Islet precursor cell (in vitro differentiated cells): ENCODE data around the gene TIMP2.
"Not testable (repeated sequence)": the region's sequence is repeated elsewhere in the genome, so short reads cannot be mapped to it uniquely, and the experiment has no call there.

Experiments
- DNase-seq: peaks from one replicate; pipeline ENCODE4 v3.0.0-alpha.2; 2018

The TIMP2 gene, protein sequence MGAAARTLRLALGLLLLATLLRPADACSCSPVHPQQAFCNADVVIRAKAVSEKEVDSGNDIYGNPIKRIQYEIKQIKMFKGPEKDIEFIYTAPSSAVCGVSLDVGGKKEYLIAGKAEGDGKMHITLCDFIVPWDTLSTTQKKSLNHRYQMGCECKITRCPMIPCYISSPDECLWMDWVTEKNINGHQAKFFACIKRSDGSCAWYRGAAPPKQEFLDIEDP

DNA sequence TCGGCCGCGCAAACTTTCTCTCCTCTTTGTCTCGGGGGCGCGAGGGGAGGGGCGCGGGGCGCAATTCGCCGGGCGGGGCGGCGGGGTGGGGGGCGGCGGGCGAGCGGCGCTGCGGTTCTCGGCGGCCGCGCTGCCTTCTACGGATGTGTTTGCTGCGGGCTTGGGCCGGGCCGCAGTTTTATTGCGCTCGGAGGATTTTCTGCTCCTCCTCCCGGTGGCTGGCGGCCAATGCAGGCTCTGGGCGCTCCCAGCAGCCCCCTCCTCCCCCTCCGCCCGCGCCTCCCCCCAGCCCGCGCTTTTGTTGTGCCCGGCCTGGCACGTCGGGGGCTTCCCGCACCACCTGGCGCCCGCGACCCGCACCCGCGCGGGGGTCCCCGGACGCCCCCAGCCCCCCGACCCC, at the start of gene TIMP2:
Gene TIMP2, minus strand, starts transcription at position 154 of the 400 bp plus-strand sequence. CDS start 299 bp downstream, outside the sequence.
- peak; percentile 95 for DNase-seq

DNA sequence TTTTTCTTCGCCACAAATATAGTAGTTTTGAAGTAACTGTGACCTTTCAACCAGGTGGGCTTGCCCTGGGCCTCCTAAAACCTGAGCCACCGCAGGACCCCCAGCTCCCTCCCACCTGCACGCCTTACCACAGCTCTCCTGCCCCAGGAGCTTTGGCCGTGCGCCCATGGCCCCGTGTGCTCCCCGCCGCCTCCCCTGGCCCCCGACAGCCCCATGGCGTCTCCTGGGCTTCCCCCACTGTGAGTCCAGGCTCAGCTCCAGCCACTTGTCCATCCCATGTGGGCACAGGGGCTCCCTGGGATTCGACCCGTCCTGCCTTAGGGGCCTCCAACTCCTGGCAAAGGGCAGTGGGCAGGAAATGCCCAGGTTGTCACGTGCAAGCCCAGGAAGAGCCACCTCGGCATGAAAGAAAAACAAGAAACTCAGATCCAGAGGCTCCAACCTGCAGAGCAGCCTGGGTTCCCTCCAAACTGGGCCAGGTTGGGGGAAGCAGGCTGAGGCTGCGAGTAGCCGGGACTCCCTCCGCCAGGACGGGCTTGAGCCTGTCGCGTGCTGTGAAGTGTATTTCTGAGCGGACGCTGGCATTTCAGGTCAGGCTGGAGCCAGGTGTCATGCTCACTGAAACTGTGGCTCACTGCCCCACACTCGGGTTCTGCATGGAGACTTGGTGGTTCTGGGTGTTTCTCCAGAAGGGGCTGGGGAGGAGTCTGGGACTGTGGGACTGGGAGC, 48.8 kb upstream of the TIMP2 start:
- no peak for DNase-seq

DNA sequence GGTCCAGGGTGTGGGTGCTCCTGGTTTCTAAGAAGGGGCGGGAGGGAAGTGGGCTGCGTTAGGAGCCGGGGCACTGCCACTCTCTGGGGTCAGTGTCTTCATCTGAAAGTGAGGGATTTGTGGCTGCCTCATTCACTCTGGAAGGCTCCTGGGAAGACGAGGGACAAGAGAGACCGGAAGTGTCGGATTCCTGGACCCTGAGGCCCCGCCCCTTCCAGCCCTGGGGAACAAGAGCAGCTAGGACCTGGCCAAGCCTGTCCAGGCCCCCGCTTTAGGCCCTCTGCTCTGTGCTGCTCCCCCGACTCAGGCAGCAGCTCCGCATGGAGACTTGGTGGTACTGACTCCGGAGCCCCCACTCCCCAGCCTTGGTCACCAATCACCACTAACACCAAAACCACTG, 48.0 kb upstream of the TIMP2 start:
- peak; percentile 92 for DNase-seq

DNA sequence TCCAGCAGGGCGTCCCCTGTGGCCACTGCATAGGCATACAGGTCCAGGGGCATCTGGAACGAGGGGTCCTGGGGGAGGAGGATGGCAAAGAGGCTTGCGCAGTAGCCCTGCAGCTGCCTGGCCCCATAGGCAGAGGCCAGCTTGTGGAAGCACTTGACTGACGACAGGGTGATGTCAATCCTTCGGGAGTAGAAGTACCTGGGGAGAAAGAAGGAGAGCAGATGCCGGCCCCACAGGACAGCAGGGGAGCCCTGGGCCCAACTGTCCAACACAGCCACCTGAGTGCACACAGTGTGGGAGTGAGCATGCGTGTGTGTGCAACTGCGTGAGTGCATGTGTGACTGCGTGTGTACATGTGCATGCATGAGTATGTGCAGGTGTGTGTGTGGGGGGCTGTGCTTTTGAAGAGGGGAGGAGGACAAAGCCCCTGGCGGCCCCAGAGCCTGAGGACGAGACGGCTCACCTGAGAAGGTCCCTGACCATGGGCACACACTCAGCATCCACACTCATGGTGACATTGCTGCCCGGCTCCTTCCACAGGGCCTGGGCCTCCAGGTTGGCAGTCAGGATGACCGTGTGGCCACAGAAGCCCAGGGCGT, 47.4 kb upstream of the TIMP2 start:
- DNase-seq, result no peak

DNA sequence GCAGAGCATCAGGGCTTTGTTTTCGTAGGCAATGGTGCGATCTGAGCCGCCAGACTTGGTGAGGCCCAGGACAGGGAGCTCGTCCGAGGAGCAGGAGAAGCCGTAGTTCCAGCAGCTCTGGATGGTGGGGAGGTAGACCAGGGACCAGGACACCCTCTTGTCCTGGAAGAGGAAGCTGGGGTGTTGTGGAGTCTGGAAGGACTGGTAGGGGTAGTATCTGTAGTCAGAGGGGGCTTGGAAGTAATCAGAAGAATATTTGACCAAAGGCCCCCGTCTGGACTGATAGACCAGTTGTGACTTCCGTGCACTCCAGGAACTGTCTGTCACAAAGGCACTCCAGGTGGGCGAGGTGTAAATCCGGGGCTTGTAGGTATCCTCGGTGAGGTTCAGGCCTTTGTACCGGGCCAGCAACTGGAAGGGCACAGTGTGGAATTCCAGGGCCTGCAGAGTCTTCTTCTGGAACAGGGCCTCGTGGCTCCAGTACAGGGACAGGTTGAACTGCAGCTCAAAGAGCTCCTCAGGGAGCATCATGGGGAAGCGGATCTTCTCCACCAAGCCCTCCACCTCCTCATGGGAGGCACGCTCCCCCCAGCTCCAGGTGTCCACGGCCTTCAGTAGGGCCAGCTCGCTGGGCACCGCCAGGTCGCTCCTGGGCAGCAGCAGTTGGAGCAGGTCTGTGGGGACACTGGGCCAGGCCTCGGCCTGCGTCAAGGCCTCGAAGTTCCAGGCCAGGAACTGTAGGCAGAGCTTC, 46.7 kb upstream of the TIMP2 start:
- DNase-seq, result no peak

DNA sequence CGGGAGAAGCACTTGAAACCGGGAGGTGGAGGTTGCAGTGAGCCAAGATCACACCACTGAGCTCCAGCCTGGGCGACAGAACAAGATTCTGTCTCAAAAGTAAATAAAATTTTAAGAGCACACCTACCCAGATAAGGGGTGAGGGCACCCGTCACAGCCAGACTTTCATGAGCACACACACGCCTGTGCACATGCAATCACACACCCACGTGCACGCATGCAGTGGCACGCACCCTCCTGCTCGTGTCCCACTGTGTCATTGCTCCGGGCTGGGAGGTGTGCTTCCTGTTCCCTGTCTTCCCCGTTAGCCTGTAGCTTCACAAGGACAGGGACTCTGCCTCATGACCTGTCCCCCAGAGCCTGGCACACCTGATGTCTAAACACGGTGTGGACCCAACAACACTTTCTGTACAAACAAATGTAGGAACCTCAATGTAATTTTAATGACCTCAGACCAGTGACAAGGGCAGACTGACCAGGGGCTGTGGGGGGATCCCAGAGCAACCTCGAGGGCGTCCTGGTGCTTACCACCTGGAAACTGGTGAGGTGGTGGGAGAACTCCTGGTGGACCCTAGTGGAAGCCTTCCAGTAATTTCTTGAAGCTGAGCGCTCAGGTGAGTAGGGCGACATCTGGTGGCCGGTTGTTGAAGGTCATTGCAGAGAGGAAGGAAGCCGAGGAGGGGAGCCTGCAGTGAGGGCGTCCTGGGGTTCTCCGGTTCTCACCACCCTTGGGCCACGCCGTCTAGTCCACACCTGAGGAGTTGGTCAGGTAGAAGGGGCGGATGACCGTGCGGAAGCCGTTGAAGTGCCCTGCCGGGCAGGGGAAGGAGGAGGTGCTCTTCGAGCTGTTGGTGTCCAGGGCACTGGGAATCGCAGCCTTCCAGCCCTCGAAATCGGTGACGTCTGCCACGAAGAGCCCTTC, 45.9 kb upstream of the TIMP2 start:
- DNase-seq, result peak; percentile 91

DNA sequence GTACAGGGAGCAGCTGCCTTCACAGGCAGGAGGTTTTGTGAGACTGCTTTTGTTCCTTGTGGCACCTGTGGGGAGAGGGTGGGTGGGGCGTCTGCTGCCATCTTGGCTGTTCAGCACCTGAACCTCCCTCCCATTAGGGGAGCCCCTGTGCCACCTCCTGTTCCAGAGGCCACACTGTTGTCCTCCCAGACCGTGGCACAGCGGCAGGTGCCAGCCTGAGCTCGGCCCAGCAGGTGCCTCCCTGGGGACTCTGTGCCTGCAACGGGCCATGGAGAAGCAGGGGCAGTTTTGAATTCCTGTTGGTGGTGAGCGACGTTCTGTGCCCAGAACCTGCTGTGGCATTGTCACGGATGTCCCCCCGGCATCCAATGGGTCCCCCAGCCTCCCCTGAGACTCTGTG, 44.7 kb upstream of the TIMP2 start:
- no peak for DNase-seq

DNA sequence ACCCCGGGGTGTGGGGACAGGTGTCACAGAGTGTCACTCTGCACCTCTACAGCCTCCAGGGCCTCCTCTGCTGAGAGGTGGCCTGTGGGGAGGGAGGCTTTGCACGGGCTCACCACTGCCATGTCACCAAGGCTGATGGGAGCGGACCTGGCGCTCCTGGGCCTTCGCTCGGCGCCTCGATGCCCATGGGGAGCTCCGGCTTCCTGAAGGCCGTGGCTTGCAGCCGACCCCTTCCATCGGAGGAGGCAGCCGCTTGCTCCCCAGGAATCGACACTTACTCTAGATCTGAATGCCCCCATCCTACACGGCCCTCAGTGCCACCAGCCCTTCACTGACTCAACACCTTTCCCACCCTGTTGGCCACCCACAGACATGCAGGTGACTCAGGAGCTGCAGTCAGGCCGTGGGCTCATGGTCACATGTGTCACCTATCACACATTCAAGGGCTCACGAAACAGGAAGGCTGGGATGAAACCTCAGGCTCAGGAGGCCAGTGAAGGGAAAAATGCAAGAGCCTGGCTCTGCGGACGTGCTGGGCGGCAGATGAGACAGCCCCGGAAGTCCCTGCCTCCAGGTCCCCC, 42.7 kb upstream of the TIMP2 start:
- DNase-seq, result peak; percentile 68

DNA sequence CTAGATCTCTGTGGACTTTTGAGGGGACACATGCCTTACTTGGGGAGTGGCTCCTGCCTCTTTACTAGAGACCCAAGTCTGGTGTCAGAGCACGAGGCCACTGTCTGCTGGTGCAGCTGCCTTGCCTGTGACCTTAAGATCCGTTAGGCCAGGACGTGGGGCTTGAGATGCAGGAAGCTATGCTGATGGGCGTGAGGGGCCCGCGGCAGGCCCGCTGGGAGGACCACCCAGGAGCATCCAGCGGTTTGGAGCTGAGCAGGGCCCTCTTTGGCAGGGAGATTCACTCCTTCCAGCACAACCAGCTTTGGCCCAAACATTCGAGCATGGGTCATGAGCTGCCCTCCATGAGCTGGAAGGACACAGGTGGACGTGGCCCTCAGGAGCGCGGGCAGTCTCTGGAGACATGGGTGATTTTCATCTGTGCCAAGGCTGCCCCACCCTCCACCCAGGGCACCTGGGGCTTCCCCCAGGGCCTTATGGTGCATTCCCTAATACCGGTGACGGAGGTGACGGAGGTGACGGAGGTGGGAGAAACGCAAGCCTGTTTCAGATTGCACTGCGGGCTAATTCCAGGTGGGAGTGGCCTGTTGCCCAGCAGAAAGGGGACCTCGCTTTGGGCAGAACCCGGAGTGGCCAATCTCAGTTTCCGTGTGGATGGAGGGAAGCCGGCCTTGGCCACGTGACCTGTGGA, 41.9 kb upstream of the TIMP2 start:
- no peak for DNase-seq

DNA sequence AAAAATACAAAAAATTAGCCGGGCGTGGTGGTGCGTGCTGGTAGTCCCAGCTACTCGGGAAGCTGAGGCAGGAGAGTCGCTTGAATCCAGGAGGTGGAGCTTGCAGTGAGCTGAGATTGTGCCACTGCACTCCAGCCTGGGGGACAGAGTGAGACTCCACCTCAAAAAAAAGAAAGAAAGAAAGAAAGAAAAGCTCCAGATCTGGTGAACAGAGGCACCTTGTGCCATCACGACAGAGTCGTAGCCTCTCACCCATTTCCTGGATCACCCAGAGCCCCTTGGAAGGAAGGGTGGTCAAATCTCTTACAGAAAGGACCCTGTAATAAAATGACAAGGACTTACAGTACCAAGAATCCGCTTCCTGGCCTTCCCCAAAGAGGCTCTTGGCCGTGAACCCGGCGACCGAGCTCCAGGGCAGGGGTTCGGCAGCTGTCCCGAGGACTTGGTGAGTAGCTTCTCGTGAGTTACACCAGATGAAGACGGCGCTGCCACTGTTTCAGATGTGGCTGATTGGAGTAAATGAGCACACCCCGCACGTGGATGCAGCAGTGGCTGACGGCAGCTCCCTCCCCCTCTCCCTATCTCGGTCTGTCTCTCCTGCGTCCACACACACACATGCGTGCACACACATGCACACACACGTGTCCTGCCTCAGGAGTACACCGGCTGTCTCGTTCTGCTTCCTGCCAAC, 41.1 kb upstream of the TIMP2 start:
- DNase-seq, result peak; percentile 57

DNA sequence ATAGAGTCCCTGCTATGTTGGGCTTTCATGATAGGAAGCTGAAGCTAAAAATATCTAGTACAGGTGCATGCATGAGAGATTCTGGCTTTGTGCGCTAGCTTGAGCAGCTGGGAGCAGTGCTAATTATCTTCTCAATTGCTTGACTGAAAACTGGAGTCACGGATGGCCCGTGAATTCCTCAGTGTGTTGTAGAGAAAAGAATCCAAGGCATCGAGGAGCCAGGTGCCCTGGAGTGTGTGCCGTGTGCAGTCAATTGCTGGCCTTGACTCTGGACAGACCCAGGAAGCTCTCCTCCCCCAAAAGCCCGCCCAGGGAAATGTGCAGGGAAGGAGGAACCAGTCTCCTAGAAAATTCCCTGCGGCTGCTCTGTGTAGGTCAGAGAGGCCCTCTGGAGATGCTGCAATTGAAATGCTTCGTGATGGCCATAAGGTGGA, 40.3 kb upstream of the TIMP2 start:
- peak; percentile 64 for DNase-seq

DNA sequence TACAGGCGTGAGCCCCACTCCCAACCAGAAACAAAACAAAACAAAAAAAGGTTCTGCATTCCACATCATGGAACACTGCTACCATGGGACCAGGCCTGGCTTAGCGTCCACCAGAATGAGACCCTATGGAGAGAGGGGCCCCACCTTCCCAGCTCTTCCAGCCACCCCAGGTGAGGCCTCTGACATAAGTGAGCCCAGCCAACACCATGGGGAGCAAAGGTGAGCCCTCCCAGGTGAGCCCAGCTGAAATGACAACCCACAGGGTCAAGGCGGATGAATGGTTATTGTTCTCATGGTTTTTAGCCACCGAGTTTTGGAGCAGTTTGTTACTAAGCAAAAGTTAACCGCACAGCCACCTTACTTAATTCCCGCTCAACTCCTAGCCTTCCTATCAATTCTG, 38.2 kb upstream of the TIMP2 start:
- DNase-seq, result no peak

DNA sequence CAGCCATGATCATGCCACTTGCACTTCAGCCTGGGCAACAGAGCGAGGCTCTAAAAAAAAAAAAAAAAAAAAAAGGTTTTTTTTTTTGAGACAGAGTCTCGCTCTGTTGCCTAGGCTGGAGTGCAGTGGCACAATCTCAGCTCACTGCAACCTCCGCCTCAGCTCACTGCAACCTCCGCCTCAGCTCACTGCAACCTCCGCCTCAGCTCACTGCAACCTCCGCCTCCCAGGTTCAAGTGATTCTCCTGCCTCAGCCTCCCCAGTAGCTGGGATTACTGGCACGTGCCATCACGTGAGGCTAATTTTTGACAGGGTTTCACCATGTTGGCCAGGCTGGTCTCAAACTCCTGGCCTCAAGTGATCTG, 37.8 kb upstream of the TIMP2 start:
- DNase-seq, result not testable (repeated sequence)

DNA sequence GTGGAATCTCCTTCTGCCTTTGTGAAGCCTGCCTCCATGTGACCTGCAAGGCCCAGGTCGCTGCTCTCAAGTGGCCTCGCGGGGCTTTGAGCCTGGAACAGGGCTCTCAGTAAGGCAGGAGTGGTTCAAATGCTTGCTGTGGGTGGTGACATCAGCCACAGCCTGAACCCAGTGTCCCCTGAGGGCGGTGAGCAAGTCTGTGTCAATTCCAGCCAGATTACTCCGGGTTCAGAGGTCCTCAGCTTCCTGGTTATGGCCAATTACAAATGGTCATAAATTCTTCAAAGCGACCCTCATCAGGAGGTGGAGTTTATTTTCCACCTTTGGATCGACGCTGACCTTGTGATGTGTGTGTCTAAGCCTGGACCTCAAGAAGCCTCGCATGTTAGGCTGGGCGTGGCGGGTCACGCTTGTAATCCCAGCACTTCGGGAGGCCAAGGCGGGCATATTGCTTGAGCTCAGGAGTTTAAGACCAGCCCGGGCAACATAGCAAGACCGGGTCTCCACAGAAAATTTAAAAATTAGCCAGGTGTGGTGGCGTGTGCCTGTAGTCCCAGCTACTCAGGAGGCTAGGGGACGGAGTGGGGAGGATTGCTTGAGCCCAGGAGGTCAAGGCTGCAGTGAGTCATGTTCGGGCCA, 37.3 kb upstream of the TIMP2 start:
- DNase-seq, result peak; percentile 99

DNA sequence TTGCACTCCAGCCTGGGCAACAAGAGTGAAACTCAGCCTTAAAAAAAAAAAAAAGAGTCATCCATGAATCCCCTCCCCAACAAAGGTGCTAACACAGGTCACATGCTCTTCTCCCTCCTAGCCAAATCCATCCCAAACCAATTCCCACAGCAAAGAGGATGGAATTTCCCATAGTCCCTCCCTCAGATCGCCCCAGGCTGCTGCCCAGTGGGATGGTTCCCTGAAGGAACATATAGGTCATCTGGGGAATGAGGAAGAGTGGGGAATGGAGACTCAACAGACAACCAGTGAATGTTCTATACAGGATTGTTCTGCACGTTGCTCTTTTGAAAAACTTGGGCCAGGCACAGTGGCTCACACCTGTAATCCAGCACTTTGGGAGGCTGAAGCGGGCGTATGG, 36.4 kb upstream of the TIMP2 start:
- DNase-seq, result peak; percentile 76

DNA sequence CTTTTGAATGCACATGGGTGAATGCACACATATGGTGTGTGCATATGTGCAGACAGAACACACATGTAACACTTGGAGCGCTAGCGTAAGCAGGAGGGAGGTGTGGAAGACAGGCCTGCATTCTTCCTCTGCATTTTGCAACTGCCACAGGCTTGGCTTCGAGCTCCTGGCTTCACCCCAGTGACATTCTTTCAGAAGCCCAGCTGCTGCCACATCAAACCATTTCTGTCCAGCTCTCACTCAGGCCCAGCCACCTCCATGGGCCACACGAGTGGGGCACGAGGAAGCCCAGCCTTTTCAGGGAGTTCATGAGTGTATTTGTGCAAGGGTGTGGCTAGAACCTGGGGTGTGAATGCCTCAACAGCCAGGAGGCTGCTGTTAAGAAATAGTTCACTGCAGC, 35.7 kb upstream of the TIMP2 start:
- peak; percentile 81 for DNase-seq

DNA sequence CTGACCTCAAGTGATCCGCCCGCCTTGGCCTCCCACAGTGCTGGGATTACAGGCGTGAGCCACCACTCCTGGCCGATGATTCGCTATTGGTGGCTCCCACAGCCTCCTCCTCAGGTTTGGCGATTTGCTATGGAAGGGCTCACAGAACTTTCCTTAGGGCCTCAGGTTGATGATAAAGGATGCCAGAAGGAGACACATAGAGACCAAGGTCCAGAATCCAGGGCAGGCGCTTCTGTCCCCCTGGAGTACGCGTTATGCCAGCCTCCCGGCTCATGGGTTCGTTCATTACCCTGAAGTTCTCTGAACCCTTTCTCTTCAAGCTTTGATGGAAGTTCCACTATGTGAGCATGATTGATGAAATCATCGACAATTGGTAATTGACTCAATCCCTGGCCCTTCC, 34.6 kb upstream of the TIMP2 start:
- no peak for DNase-seq

DNA sequence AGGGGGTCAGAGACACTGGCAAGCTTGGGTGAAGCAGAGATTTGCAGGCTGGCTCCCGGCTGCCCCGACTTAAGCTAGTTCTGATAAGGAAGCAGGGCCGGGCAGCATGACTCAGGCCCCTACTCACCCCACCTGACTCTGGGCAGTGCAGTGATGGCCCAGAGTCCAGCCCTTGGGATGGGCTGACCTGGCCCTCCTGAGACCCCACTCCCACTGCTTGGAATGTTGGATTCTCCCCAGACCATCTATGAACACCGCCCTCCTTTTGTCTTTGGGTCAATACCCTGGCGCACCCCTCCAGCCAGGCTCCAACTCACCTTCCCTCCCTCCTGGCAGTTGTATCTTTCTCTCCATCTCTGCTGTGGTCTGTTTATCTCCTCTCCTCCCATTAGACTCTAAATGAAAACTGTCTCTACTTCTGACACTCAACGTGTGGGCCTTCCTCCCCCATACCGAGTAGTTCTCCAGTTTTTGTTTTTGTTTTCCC, 33.5 kb upstream of the TIMP2 start:
- peak; percentile 91 for DNase-seq

DNA sequence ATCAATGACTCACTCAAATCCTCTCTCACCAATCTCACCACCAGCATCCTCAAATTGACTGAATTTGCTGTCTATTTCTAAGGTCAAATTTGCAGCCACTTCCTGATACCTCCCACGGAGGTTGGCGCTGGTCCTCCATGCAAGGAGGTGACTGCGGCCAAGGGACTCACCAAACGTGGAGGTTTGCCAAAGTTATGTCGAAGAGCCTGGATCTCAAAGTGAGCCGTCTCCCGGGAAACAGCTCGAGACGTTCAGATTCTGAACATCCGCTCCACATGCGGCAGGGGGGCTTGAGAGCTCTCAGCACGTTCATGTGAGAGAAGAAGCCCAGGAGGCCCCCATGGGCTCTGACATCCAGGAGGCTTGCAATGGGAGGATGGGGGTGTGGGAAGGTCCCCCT, 31.9 kb upstream of the TIMP2 start:
- DNase-seq, result no peak

DNA sequence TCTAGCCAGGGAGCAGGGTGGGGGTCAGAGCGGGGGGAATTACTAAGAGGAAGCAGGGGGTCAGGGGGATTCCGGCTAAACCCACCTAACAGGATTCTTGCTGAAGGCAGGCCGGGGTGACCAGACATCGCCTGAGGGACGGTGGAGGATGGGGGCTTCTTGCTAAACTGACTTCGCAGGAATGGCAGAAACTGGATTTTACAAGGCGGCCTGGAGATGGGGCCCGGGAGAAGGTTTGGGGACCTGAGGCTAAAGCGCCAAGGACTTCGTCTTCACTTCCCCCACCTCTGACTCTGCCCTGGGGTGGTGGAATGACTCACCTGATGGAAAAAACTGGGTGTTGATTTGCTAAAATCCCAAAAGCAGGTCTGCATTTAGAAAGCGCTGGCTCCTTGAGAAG, 31.1 kb upstream of the TIMP2 start:
- DNase-seq, result peak; percentile 93
